ENCODE data around the gene UBLCP1.

The UBLCP1 gene

DNA sequence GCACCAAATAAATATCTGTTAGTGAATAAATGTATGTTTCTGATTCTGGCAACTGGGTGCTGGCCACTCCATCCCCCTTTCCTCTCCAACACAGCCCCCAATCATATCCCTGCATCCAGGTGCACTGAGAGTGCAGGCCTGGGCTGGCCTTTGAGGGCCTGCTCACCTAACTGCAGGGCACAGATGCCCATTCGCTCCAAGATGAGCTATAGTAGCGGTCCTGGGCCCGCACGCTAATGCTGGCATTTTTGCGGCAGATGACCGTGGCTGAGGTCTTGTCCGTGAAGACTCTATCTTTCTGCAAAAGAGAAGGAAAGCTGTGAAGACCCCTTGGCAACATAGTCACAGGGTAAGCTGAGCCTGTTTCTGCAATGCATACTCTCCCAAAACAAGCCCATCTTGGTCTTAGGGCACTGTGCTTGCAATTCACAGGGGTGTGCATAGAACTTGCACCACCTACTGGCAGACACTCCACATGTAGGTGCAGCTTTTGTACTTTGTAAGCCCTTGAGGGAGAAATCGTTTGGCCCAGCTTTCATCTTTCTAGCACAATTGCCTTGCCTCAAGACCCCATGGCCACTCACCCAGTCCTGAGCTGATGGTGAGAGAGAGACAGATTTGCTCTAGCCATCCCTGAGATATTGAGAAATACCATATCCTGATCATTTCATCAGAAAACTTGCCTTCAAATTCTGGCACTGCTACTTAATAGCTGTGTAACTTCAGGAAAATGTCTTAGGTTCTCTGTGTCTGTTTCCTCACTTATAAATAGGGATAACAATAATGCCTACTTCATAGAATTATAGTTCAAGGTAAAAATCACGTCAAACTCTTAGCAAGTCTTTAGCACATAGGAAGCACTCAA is 53.7 kb downstream of the UBLCP1 start:
- peak; percentile 34 to 47 for DNase-seq

DNA sequence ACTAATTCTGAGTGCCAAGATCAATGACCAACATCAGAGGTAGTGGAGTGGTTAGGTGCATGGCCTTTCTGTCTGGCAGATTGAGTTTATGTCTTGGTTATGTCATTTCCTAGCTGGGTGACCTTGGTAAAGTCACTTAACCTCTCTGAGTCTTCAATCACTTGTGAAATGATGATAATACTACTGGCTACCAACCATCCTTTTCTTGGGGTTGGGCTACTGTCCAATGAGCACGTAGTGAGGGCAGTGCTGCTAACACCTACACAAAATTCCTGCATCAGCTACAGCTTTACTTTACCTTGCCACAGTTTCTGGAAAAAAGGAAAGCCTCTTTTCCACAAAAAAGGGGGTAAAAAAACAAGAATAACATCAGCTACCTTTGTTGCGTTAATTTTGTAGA is 54.8 kb downstream of the UBLCP1 start:
- no peak for DNase-seq

DNA sequence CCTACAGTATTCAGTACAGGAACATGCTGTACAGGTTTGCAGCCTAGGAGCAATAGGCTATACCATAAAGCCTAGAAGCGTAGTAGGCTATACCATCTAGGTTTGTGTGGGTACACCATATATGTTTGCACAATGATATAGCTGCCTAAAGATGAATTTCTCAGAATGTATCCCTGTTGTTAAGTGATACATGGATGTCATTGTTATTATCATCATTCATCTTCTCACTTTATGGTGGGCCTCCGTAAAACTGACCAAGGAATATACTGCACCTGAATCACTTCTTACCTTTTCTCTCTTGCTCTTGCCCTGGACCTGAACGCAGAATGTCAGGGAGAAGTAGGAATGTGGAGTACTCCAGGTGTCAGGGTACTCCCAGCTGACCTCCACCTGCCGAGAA is 55.4 kb downstream of the UBLCP1 start:
- no peak for DNase-seq

DNA sequence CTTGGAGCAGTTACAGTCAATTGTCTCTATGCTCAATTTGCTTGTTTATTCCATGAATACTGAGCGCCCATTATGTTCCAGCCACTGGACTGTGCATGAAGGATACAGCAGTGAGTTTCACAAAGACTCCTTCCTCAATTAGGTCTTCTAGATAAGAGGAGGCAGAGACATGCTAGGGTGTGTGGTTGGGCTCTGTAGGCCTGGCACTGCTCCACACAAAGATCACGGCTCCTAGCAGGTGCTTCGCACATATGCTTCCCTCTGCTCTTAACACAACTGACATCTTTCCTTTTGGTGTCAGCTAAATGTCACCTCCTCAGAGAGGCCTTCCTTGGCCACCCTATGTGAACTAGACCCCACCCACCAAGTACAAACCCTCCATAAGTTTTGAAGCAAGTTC is 56.3 kb downstream of the UBLCP1 start:
- no peak for DNase-seq

DNA sequence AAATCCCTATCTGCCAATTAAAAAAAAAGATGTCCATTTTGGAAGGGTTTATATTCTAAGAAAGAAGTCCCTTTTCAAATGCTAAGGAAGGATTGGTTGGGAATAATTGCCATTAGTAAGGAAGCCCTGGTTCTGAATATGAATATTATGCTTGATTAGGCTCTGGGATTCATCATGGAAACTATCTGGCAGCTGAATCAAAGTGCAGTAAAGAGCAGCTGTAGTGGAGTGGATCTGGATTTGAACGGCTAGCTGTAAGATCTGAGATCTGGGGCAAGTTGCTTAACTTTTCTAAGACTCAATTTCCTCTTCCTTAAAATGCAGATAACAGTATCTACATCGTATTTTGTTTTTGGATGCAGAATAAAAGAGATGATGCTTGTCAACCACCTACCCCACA is 56.7 kb downstream of the UBLCP1 start:
- no peak for DNase-seq

DNA sequence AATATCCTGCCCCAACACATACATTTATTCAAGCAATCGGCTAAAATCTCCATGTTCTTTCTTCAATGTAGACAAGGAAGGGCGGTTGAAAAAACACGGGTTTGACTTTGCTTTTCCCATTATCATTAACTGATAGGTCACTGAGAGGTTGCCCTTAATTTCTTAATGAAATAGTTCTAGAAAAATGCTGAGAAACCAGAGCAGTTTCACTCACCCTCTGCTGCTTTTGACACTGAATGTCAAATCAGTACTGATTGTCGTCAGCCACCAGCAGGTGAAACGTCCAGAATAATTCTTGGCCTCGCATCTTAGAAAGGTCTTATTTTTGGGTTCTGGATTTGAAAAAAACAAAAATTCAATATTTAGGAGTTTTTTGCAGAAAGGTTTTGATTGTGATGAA is 59.1 kb downstream of the UBLCP1 start:
- no peak for DNase-seq

DNA sequence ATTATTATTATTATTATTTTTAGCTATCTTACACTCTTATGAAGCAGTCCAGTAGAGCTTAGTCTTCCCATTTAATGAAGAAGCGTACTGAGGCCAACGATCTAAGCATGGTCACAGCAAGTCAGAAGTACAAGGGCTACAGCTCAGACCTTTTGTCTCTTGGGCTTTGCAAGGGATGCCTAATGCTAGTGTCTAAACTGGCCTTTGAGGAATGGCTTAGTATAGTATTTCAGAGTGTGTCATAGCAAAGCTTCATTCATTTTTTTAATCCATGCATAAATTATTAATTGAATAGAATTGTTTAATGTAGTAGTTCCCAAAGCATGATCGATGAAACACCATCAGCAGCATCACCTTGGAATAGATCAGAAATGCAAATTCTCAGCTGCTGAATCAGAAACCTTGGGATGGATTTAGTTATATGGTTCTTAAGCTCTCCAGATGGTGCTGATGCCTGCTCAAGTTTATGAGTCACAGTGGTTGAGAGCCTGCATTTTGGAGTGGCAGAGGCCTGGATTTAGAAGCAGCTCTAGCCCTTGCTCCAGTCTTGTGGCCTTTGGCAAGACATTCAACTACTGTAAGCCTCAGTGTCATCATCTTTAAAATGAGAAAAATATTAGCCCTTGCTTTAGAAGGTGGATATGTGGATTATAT is 61.1 kb downstream of the UBLCP1 start:
- no peak for DNase-seq

DNA sequence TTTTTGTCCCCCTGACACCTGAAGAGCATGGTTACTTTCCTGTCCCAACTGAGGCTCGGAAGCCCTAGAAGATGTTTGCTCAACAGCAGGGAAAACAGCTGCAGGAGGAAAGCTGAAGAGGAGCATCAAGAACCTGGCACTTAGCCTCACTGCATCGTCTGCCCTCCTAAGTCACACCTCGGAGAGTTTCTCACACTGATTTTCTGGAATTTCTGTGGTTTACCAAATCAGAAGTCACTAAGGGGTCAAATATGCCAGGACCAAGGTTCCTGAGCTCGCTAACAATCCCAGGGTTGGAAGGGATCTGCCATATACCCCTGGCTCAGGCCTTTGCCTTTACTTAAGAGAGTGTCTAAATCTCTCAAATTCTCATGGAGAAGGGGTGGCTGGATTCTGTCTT is 61.9 kb downstream of the UBLCP1 start:
- DNase-seq = no peak

DNA sequence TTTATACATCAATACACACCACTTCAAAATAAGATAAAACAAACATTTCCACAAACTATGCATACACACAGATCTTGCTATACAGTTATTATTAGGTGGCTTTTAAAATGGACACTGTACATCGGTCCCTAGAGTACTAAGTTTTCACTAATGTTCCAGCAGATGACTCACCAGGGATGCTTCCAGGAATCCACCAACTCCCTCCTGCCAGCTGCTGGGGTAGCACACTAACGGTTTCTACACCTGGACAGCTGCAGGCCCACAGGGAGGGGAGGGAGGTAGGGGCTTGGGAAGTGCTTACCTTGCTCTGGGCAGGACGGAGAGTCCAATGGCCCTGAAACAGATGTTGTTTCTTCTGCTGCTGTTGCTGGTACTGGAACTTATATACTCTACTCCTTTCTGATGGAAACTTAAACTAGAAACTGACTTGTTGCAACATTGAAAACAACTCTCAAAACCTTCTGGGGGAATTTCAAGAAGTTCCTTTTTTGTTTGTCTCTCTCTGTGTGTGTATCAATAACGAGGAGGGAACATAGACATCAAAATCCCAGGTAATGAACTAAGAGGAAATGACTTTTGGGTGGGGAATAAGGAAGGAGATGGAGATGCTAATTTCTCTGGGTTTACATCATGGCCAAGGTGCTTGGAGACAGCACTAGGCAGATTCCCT is 67.2 kb downstream of the UBLCP1 start, which contains the start of gene IL12B:
IL12B (minus strand) TSS at position 357 of the 670 bp plus-strand sequence. CDS start 3,705 bp downstream, outside the sequence.
- no peak for DNase-seq

DNA sequence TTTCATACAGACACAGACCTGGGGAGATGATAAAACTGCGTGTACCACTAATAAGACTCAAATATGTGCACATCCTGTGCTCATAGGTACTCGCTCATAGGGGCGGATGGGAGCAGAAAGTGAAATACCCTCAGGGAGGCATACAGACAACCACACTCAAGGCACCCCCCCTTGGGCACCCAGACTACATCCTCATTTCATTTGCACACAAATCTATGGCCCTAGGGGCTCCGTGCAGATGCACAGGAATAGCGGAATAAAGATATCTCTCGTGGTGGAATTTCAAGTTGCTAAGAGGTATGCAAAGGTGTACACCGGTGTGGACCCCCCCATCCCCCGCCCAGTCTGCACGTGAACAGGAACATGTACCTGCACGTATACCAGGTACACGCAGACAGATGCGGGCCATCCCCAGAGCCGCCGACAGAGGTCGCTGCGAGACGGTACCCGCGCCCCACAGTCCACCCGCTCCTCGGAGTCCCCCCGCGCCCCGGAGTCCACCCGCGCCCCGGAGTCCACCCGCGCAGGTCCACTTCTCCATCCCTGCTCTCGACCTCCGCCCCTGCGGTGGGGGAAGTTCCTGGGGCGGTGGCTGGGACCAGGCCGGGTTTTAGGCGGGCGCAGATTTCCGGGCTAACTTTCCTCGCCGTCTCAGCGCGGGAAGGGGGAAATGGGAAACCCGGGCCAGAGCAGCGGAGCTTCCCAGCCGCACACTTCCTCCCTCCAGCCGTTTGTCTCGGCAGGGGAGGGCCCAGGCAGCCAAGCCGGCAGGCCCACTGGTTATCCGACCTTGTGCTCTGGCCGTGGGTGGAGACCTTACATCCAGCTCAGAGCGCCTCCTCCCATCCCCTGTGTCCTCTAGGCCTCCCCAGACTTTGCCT is 68.2 kb downstream of the UBLCP1 start:
- DNase-seq = peak; percentile 85 to 87

DNA sequence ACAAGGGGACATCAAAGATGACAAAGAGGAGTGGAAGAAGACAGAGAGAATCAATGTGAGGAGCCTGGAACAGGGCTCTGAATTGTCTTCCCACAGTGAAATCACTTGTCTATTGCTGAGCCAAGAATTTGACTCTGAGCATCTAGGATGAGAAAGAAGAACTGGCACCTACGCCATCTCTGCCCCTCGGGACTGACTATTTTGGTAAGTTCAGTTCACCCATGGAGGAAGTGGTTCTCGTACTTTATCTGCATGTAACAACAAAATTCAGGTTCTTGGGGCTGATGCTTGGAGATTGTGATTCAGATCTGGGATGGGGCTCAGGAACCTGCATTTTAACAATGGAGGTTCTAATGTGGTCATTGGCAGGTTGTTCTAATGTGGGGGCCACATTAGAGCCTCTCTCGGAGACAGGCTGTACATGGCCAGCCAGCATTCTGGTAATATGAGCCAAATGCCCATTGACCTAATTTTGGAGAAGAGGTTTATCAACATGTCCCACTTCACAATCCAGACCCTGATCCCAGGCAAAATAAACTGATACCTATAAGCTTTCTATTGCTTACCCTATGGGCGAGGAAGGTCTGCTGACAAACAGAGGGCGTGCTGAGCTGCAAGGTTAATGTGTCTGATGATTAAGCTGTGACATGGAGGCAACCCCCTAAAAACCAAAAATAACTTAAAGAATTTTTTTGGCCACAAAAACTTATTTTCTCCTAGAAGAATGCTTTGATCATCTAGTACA is 69.9 kb downstream of the UBLCP1 start:
- no peak for DNase-seq

DNA sequence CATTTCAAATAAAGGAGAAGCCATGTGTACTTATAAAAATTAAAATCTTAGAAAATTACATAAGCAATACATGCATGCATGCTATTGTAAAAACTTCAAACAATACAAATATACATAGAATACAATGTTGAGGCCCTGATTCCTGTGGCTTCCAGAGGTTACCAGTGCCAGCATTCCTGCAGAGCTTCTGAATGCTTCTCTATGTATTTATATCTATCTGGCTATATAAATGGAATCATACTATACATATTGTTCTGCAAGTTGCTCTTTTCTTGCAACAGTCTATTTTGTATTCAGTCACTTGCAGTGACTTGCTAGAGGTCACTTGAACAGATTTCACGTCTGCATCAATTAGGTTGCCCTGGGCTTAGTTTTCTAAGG is 70.4 kb downstream of the UBLCP1 start:
- no peak for DNase-seq

All from activated T-cell treated with anti-CD3 and anti-CD28 coated beads, Interleukin-2, amount 50 U/mL, for 48 hours (primary cell).